GM19395 (cell line): ENCODE results near the gene BRD9.
"Not testable (repeated sequence)": the region's sequence is repeated elsewhere in the genome, so short reads cannot be mapped to it uniquely, and the experiment has no call there.

ENCODE experiments used
- ATAC-seq: cut with Tn5 transposase; IDR thresholded peaks from one replicate; pipeline ENCODE4 v1.9.1; 2021; ENCODE audit warnings: mild to moderate bottlenecking, moderate library complexity; ENCODE audit not compliant: unreplicated experiment

Gene BRD9

DNA sequence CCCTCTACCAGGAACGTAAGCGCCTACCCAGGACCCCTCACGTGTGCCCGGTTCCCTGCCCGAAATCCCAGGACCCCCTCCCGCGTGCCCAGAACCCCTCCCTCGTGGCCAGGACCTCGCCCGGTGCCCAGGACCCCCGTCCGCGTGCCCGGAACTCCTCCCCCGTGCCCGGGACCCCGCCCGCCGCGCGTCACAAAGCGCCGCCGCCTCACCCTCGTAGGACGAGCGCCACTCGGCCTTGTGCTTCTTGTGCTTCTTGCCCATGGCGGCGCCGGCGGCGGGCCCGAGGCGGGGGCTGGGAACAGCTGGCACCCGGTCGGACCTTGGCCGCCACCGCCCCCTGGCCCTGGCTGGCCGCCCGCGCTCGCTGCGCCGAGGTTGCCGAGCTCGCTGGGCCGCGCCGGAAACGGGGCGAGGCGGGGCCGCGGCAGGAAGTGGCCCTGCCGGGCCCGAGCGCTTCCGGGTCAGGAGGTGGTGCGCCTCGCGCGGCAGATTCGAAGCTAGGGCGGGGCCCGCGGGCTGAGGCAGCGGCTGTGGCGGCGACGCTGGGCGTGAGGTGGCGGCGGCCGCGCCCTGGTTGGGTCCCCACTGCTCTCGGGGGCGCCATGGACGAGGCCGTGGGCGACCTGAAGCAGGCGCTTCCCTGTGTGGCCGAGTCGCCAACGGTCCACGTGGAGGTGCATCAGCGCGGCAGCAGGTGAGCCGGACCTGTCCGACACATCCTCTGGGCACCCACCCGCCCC is at the start of gene BRD9, which contains the start of gene TRIP13:
BRD9 (minus strand) TSS at position 408 of the 743 bp plus-strand sequence; CDS start at position 264, 144 bp downstream.
TRIP13 (plus strand) TSS at position 491 of the 743 bp plus-strand sequence; CDS start at position 606, 115 bp downstream.
- ATAC-seq: peak; percentile 93

DNA sequence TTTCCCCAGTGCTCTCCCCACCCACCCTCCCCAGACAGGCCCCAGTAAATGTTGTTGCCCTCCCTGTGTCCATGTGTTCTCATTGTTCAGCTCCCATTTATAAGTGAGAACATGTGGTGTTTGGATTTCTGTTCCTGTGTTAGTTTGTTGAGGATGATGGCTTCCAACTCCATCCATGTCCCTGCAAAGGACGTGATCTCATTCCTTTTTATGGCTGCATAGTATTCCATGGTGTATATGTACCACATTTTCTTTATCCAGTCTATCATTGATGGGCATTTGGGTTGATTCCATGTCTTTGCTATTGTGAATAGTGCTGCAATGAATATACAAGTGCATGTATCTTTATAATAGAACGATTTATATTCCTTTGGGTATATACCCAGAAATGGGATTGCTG is 48.1 kb upstream of the BRD9 start:
- not testable (repeated sequence) for ATAC-seq

DNA sequence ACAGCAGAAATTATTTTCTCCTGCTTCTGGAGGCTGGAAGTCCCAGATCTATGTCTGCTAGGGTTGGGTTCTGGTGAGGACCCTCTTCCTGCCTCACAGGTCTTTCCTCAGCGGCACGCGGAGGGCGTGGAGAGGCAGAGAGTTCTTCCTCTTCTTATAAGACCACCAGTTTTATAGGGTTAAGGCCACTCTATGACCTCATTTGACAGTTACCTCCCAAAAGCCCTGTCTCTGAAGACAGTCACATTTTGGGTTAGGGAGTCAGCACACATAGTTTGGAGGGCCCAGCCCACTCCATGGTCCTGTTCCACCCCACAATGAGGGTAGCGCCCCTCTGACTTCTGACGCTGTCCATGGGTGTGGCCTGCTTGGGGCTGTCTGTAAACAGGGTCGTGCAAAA is 46.8 kb upstream of the BRD9 start:
- ATAC-seq: no peak

DNA sequence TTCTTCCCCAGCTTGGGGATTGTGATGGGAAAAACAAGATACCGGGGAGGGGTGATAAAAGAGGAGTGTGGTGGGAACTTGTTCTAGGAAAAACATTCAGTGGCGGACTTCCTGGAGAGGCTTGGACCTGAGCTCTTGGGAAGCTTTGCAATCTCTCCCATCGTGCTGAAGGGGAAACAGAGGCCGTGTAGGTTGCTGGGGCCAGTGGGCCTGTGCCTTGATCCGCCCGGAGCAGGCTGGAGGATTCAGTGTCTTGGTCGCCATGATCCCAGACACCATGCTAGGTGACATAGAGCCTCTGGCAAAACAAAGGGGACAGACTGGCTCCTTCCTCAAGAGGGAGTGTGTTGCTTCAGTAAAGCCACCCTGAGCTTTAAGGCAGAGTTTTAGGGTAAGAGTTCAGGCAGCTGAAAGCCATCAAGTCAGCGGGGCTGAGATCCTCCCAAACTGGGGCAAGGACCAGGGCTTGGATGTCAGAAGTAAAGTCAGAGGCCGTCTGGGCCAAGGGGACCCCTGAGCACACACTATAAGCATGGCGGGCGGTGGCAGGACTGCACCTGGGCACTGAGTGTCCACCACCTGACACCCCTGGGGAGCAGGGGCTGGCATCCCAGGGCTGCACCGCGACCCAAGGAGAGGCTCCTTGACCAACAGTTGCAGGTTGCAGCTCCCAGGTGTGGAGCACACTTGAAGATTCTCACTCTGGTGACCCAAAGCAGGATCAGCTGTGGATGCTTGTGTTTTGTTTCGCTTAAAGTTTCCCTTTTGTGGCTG is 44.7 kb upstream of the BRD9 start:
- no peak for ATAC-seq

DNA sequence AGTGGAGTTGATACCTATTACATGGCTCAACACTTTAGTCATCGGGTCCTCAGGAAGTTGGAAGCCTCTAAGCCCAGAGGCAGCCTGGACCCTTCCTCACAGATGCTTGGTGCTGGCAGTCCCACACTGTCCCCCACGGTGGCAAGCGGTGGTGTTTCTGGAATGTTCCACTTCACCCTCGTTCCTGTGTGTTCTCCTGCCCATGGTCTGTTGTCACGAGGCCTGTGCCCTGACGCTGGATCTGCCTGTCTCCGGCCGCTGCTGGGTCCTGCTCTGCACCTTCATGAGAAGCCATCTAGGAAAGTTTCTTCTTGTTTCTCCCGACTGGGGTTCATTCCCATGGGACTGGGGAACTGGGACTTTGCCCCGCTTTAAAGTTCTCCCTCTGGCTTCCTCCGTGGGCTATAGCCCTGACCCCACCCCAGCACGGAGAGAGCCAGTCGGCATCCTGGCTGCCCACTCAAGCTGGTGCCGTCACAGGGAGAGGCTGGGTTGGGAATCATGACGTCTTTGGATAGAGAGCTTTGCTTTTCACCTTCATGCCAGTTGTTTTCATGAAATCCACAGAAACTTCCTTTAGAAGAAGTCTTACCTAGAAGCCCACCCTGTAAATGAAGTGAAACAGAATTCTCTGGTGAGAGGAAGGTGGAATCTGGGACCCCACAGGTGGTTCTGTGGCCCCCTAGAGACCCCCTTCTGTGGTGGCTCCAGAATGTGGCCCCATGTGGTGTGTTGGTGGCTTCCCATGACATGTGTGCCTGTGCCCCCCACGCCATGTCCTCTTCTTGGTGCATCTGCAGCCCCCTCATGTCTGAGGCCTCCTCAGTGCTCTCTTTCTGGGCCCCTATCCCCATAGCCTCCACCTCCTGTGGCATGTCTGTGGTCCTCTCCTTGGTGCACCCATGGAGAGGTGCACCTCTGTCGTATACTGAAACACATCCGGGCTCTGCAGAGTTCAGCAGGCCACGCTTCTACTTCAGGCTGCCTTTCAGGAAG is 43.8 kb upstream of the BRD9 start:
- ATAC-seq: no peak

DNA sequence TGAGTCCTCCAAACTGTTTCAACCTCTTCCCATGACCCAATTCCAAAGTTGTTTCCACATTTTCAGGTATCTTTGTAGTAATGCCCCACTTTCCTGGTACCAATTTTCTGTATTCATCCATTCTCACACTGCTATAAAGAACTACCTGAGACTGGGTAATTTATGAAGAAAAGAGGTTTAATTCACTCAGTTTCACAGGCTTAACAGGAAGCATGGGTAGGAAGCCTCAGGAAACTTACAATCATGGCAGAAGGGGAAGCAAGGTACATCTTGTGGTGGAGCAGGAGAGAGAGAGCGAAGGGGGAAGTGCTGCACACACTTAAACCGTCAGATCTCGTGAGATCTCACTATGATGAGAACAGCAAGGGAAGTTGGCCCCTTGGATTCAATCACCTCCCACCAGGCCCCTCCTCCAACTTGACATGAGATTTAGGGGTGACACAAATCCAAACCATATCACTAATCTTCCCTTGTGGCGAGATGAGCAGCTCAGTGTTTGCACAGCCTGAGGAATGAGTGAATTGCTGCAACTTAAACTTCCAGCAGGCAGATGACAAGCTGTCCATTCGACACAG is 43.0 kb upstream of the BRD9 start:
- ATAC-seq: no peak

DNA sequence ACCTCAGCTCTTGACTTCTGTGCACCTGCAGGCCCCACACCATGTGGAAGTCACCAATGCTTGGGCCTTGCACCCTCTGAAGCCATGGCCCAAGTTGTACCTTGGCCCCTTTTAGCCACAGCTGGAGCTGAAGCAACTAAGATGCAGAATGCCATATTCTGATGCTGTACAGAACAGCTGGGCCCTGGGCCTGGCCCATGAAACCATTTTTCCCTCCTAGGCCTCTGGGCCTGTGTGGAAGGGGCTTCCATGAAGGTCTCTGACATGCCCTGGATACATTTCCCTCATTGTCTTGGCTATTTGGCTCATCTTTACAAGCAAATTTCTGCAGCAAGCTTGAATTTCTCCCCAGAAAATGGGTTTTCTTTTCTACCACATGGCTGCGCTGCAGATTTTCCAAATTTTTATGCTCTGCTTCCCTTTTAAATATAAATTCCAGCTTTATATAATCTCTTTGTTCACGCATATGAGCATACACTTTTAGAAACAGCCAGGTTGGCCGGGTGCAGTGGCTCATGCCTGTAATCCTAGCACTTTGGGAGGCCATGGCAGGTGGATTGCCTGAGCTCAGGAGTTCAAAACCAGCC is 41.9 kb upstream of the BRD9 start:
- ATAC-seq: not testable (repeated sequence)

DNA sequence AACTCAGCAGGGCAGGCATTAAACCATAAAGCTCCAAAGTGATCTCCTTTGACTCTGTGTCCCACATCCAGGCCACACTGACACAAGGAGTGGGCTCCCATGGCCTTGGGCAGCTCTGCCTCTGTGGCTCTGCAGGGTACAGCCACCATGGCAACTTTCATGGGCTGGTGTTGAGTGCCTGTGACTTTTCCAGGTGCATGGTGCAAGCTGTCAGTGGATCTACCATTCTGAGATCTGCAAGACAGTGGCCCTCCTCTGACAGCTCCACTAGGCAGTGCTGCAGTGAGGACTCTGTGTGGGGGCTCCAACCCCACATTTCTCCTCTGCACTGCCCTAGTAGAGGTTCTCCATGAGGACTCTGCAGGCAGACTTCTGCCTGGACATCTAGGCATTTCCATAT is 41.4 kb upstream of the BRD9 start:
- not testable (repeated sequence) for ATAC-seq

DNA sequence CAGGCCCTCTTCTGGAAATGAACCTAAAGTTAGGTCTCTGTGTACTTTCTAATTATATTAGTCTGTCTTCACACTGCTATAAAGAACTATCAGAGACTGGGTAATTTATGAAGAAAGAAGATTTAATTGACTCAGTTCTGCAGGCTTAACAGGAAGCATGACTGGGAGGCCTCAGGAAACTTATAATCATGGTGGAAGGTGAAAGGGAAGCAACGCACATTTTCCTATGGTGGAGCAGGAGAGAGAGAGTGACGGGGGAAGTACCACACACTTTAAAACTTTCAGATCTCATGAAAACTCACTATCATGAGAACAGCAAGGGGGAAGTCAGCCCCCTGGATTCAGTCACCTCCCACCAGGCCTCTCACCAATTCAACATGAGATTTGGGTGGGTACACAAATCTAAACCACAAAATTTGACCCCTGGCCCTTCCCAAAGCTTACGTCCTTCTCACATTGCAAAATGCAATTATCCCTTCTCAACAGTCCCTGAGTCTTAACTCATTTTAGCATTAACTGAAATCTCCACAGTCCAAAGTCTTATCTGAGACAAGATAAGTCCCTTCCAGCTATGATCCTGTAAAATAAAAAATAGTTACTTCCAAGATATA is 40.8 kb upstream of the BRD9 start:
- ATAC-seq: no peak

DNA sequence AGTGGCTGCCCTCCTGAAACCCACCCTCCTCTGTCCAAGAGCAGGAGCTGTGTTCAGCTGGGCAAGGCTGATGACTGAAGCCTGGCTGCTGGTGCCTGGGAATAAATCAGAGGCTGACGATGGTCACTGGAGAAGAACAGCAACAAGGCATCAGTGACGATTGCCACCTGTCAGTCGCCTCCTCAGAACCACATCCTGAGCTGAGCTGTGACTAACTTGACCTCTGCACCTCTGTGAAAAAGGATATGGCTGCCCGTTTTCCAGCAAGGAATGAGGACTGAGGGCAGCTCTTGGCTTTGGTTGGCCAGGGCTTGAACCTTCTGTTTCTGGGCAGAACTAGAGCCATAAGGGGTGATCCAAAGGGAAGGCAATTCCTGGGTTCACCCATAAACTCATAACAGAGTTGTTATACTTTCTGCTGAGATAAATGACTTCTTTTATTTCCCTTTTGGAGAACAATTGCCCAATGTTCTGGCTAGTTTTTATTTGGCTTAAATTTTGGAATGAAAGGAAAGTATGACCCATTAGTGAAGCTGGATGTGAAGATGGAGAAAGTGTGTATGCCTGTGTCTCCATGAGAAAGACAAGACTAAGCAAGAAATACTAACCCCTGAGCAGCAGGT is 40.1 kb upstream of the BRD9 start:
- no peak for ATAC-seq

DNA sequence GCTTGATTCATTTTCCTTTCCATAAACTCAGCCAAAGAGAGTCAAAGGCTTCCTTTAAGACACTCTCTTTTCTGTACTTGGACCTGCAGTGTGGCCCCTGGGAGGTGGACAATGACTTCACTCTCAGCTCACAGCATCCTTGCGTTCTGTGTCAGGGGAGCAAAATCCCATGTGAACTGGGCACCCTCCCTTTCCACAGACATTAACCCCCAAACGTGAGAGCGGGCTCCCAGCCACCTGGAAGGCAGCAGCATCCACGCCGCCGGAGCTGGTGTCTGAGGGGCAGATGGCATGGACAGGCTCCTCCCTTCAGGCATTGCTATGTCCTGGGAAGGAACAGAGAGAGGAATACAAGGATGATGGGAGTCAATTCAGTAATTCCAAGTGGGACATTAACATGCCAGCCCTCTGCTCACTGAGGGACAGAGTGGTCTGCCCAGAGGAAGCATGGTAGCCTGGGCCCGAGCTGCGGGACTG is 39.6 kb upstream of the BRD9 start:
- ATAC-seq: no peak

DNA sequence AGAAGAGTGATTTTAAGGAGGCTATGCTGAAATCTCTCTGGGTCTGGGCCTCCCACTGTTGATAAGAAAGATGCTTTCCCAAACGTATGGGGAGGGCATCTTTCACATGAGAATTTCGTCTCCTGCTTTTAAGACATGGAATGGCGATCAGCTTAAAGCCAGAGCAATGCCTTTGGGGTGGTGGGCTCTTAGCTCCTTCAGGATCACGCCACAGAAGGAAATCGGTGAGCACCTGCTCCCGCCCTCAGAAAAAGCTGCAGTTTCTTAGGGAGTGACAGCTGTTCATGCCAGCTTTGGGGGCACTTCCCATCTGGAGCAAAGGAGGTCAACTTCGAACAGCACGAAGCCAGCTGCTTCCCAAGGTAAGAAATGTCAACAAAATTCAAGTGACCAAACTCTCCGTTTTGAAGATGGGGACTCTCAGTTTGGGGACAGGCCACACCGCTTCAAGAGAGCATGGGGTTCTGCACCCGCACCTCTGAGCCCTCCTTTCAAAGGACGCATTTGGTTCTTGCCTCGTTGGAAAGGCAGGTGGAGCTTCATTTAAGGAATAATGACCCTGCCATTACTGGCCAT is 39.1 kb upstream of the BRD9 start:
- no peak for ATAC-seq

DNA sequence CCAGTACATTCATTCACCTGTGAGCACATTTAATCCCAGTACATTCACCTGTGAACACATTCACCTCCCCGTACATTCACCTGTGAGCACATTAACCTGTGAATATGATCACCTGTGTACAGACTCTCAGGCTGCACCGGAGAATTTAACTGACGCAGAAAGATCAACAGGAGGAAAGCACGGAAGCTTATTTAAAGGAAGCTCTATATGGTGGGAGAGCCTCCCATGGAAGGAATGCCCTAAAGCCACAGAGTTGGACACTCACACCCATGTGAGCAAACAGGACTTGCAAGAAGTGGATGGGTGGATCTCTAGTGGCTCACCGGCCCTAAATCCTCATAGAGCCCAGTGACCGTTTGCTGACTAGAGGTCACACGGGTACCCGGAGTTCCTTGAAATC is 38.3 kb upstream of the BRD9 start:
- ATAC-seq: no peak

DNA sequence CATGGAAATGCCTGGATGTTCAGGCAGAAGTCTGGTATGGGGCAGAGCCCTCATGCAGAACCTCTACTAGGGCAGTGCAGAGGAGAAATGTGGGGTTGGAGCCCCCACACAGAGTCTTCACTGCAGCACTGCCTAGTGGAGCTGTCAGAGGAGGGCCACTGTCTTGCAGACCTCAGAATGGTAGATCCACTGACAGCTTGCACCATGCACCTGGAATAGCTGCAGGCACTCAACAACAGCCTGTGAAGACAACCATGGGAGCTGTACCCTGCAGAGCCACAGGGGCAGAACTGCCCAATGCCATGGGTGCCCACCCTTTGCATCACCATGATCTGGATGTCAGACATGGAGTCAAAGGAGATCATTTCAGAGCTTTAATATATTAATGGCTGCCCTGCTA is 37.0 kb upstream of the BRD9 start:
- no peak for ATAC-seq

DNA sequence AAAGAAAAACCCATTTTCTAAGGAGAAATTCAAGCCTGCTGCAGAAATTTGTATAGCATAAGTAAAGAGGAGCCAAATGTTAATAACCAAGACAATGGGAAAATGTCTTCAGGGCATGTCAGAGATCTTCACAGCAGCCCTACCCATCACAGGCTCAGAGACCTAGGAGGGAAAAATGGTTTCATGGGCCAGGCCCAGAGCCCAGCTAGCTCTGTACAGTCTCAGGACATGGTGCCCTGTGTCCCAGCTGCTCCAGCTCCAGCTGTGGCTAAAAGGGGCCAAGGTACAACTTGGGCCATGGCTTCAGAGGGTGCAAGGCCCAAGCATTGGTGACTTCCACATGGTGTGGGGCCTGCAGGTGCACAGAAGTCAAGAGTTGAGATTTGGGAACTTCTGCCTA is 36.6 kb upstream of the BRD9 start:
- ATAC-seq: not testable (repeated sequence)

DNA sequence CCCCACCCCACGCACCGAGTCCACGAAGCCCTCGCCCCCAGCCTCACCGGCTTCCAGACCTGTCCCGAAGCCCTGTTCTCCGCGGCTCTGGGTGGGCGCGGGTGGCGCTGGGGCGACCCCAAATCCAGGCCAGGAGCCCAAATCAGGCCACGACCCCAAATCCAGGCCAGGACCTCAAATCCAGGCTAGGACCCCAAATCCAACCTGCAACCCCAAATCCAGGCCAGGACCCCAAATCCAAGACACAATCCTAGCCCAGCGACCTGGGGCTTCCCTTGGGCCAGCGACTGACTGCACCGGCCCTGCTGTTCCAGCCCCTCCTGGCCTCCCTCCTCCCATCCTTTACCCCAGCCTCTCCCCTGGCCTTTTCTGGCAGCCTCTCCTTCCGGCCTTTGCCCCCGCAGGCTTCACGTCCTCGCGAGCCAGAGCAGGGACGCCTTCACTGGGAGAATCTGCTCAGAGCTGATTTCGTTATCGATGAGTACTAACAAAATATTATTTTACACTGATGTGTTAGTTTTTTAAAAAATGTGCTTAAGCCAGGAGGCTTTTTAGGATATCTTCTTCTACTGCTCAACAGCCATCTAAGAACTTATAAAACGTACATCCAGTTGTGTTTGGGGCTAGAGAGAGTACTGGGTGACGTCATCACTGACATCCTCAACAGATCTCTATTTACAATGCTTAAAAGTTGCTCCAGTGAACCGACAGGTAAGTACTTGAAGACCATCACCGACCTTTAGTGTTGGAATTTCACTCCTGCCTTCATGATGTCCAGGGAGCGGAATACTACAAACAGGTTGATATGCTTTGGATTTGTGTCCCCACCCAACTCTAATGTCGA is 34.8 kb upstream of the BRD9 start:
- ATAC-seq: no peak

DNA sequence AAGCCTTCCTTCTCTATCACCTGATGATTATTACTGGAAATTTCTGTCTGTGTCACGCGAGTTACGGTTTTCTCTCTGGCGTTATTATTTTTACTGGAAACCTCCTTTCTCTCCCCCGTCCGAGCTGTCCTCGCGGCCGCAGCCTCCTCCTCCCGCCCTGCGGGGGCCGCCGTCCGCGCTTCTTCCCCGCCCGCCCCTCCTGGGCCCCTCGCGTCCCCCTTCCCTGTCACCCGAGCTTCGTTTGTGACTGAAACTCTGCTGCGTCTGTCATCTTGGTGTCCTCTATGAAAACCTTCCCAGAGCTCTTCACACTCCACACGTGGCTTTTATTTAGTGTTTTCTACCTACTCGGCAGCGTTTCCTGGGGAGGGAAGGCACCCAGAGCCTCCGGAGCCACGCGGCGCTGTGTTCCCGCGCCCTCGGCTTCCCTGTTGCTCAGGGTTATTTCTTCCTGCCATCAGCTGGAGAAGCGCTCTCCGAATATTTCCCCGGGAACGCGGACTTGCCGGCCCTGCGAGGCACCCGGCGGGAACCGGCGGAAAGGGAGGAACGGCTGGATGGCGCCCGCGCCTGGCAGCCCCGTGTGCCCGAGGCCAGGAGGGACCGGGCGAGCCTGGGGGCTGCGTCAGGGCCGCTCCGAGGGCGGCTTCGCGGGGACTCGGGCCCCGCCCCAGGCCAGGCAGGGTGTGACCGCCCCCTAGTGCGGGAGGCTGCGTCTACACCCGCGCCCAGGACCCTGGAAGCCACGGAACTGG is 34.0 kb upstream of the BRD9 start:
- ATAC-seq: no peak
